Stimulated activated CD4-positive, alpha-beta T cell treated with anti-CD3 and anti-CD28 coated beads, Interleukin-4, amount 100 ng/mL, for 4 hours (primary cell): Measurements from ENCODE around the gene PTPRQ.
"Not testable (repeated sequence)": the region's sequence is repeated elsewhere in the genome, so short reads cannot be mapped to it uniquely, and the experiment has no call there.

Experiments used
- DNase-seq, 2 experiments: peaks; one replicate each; pipeline ENCODE4 v3.0.0-alpha.2; 2020

PTPRQ gene

DNA sequence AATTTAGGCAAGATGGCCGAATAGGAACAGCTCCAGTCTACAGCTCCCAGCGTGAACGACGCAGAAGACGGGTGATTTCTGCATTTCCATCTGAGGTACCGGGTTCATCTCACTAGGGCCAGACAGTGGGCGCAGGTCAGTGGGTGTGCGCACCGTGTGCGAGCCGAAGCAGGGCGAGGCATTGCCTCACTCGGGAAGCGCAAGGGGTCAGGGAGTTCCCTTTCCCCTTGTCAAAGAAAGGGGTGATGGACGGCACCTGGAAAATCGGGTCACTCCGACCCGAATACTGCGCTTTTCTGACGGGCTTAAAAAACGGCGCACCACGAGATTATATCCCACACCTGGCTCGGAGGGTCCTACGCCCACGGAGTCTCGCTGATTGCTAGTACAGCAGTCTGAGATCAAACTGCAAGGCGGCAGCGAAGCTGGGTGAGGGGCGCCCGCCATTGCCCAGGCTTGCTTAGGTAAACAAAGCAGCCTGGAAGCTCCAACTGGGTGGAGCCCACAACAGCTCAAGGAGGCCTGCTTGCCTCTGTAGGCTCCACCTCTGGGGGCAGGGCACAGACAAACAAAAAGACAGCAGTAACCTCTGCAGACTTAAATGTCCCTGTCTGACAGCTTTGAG, 33.6 kb downstream of the PTPRQ start:
- not testable (repeated sequence) for DNase-seq

DNA sequence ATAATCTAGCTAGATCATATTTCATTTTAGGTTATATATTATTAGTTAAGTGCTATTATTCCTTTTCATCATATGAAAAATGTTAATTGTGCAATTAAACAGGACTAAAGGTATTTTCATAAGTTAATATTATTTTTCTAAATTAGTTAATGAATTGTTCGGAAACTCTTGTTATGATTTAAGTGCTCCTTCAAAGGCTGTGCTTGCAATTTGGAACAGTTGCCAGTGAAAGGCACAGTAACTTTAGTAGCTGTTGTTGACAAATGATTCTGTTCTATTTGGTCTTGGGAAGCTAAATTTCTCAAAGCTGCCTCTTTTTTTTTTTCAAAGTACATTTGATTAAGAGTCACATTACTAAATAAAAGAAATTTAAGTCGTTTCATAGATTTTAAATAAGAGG, 40.7 kb downstream of the PTPRQ start:
- DNase-seq: no peak

- DNase-seq: no peak
Observed at GRCh38 chr12:80485222-80485987, 41.4 kb downstream of the PTPRQ start.

- no peak for DNase-seq
Observed at GRCh38 chr12:80490329-80490728, 46.3 kb downstream of the PTPRQ start.

GRCh38 chr12:80491166-80491565, 47.1 kb downstream of the PTPRQ start:
- no peak for DNase-seq

GRCh38 chr12:80493466-80493865, 49.4 kb downstream of the PTPRQ start:
- no peak for DNase-seq

- no peak for DNase-seq
Observed at GRCh38 chr12:80494836-80495235, 50.8 kb downstream of the PTPRQ start.

GRCh38 chr12:80498059-80498728, 54.2 kb downstream of the PTPRQ start:
- DNase-seq: no peak

DNA sequence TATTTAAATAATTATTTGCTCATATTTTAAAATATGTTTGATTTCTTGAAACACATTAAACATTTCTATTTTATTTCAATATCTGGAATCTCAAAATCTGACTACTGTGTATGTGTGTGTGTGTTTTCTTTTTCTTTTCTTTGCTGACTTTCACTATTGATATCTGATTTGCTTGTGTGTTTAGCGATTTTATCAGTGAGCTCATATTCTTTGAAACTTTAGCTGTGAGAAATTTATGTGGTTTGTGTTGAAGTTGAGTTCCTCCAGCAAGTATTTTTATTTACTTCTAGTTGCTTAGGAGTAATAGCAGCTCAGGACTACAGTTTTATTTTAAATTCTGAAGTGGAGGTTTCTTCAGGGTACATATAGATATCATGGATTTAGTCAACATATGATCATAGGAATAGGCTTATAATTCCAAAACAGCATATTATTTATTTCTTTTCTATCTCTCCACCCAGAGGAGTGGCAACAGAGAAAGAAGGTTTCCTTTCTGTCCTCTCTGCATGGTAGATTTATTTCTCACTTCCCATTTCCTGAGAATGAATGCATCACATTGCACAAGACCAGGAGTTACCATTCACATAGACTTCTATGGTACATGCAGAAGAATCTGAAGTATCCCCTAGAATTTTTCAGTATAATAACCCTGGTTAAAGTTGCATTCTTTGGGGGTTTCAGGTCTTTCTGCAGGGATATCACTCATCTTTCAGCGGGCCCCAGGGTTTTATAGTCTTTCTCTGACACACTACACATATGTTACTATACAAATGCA, 60.5 kb downstream of the PTPRQ start:
- no peak for DNase-seq

DNA sequence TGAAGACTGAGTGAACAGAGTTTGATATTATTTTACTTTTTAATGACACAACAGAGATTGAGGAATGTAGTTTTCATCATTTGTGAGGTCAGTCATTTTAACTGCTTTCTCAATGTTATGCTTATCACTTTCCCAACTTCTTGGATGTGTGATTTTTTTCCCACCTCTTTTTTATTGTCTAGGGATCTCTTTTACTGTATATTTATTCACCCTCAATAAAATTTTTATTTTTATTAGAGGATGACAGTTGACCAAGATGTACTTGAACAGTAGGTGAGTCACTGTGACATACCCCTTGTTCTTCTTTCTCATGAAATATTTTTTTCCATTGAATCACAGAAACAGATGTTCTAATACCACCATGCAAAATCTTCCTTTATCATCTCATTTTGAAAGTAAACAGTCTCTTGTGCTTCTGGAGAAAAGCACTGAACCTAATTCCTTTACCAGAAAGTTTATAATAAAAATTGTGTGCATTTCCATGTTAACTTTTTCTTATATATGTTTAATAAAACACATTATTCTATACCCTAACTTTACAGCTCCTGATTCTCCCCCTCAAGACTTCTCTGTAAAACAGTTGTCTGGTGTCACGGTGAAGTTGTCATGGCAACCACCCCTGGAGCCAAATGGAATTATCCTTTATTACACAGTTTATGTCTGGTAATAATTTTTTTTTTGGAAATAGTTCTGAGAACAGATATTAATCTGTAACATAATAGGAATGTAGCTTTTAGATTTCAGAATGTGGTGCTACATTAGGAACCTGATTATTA, 65.9 kb downstream of the PTPRQ start:
- DNase-seq: no peak

GRCh38 chr12:80512781-80513180, 68.7 kb downstream of the PTPRQ start:
- DNase-seq: no peak

DNA sequence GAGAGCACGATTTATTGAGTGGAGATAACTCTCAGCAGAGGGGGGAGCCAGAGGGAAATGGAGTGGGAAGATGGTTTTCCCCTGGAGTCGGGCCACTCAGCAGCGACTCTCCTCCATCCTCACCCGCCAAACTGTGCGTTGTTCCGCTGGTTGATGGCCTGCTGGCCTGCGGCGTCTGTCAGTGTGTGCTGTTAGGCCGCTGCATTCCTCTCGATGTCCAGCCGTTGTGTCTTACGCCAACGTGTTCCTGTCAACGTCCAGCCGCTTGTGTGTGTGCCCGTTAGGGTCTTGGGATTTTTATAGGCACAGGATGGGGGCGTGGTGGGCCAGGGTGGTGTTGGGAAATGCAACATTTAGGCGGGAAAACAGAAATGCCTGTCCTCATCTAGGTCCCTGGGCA, 69.2 kb downstream of the PTPRQ start:
- DNase-seq: no peak

DNA sequence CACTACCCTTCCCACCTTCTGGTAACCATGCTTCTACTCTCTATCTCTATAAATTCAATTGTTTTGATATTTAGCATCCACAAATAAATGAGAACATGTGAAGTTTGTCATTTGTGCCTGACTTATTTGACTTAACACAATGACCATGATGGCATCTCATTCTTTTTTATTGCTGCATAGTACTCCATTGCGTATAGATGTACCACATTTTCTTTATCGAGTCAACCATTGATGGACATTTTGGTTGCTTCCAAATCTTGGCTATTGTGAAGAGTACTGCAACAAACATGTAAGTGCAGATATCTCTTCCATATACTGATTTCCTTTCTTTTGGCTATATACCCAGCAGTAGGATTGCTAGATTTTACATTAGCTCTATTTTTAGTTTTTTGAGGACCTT, 73.6 kb downstream of the PTPRQ start:
- no peak for DNase-seq

GRCh38 chr12:80531646-80532045, 87.6 kb downstream of the PTPRQ start:
- DNase-seq: no peak

GRCh38 chr12:80539029-80539428, 95.0 kb downstream of the PTPRQ start:
- DNase-seq: no peak

DNA sequence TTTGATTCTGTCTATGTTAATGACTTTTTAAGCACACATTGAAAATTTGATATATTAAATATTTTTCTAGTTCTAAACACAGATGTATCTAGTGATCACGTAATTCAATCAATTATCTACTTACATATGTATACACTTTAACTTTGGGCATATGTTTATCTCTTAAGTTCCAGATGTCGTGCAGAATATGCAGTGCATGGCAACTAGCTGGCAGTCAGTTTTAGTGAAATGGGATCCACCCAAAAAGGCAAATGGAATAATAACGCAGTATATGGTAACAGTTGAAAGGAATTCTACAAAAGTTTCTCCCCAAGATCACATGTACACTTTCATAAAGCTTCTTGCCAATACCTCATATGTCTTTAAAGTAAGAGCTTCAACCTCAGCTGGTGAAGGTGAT, 105.3 kb downstream of the PTPRQ start:
- DNase-seq: no peak

GRCh38 chr12:80551897-80552296, 107.9 kb downstream of the PTPRQ start:
- no peak for DNase-seq

DNA sequence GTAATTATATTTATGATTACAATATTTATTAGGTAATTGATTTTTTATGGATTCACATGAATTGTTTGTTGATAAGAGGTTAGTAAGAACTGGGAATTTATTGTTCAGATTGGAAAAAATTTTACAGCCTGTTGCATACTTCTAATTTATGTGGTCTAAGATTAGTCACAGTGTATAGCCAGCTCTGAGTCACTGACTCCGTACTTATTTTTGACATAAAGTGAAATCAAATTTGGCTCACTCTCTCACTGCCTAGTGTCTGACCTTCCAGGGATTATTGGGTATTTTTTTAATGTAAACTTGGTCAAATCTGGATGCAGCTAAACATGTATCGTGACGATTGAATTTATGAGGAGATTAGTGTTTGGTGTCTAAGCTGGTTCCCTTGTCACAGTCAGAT, 109.3 kb downstream of the PTPRQ start:
- DNase-seq: no peak

- no peak for DNase-seq
Observed at GRCh38 chr12:80556566-80556965, 112.5 kb downstream of the PTPRQ start.

- DNase-seq: no peak
Observed at GRCh38 chr12:80559766-80560165, 115.7 kb downstream of the PTPRQ start.

DNA sequence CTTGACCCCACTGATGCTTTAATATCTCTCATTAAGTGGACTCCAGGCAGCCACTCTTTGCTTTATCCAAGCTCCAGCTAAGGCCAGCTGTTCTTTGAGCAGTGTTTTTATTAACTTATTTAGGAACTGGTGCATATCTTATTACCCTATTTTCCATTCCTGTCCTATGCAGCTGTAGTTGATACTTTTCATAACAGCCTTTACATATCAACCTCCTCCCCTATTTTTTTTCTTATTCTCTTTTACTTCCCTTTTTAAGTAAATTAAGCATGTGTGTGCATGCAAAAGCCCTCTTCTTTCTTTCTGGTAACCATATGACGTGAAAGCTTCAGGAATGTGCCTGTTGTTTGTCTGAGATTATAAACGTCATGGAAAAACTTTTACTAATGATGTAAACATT, 121.2 kb downstream of the PTPRQ start:
- no peak for DNase-seq

GRCh38 chr12:80567401-80567800, 123.4 kb downstream of the PTPRQ start:
- DNase-seq: no peak
